ENCODE measurements around the gene PRC1. TPM values are rescaled to one million over a fixed set of nuclear protein-coding genes. Genes with fewer than 3 reads are reported as not detected.

Gene PRC1
- total and polyA plus RNA-seq, 3 donors from 2014 or later, result 74.3 to 111 (median 104) TPM

Small RNA genes lying within 50 kb of the gene (small RNA-seq; reads per million reads assigned to genes)
- 0 reads per million in 2 donors for gene RF00019

Other genes starting within 250 kb of the PRC1 start
- gene FURIN, start 125.9 kb downstream of the PRC1 start, total RNA-seq, result 10 to 100 TPM; 23.1 to 32.1 TPM
- 21.5 TPM for gene FURIN, start 125.9 kb downstream of the PRC1 start, polyA plus RNA-seq (ENCODE audit: insufficient read depth, low read depth, low replicate concordance)
- 10 to 100 TPM; 18.6 to 23.1 TPM for gene FES, start 110.0 kb downstream of the PRC1 start, total RNA-seq
- gene FES, start 110.0 kb downstream of the PRC1 start, polyA plus RNA-seq (ENCODE audit: insufficient read depth, low read depth, low replicate concordance), result 14.4 TPM
- 100 to 1,000 TPM; 128 to 151 TPM for gene MAN2A2, start 91.2 kb downstream of the PRC1 start, total RNA-seq
- gene MAN2A2, start 91.2 kb downstream of the PRC1 start, polyA plus RNA-seq (ENCODE audit: insufficient read depth, low read depth, low replicate concordance), result 101 TPM
- 10 to 100 TPM; 16.7 to 18.3 TPM for gene HDDC3, start 62.0 kb downstream of the PRC1 start, total RNA-seq
- 12.1 TPM for gene HDDC3, start 62.0 kb downstream of the PRC1 start, polyA plus RNA-seq (ENCODE audit: insufficient read depth, low read depth, low replicate concordance)
- gene UNC45A, start 59.2 kb downstream of the PRC1 start, total RNA-seq, result 10 to 100 TPM; 48.9 to 56.9 TPM
- gene UNC45A, start 59.2 kb downstream of the PRC1 start, polyA plus RNA-seq (ENCODE audit: insufficient read depth, low read depth, low replicate concordance), result 59.6 TPM
- 10 to 100 TPM; 17.5 TPM for gene RCCD1, start 39.7 kb downstream of the PRC1 start, total RNA-seq
- gene RCCD1, start 39.7 kb downstream of the PRC1 start, polyA plus RNA-seq (ENCODE audit: insufficient read depth, low read depth, low replicate concordance), result 21.1 TPM
- 10 to 100 TPM; 12.6 to 20.6 TPM for gene VPS33B, start 28.1 kb upstream of the PRC1 start, total RNA-seq
- 16.9 TPM for gene VPS33B, start 28.1 kb upstream of the PRC1 start, polyA plus RNA-seq (ENCODE audit: insufficient read depth, low read depth, low replicate concordance)
- gene SV2B, start 105.7 kb upstream of the PRC1 start, total RNA-seq, result 1 to 10 TPM; 1.6 to 1.7 TPM
- gene SV2B, start 105.7 kb upstream of the PRC1 start, polyA plus RNA-seq (ENCODE audit: insufficient read depth, low read depth, low replicate concordance), result 1.7 TPM

All from testis (tissue), 3 donors.